ENCODE results near the gene PEX11G. TPM values are rescaled to one million over a fixed set of nuclear protein-coding genes. Genes with fewer than 3 reads are reported as not detected.

The PEX11G gene
- polyA plus RNA-seq, 1 experiment: 3.8 TPM

DNA sequence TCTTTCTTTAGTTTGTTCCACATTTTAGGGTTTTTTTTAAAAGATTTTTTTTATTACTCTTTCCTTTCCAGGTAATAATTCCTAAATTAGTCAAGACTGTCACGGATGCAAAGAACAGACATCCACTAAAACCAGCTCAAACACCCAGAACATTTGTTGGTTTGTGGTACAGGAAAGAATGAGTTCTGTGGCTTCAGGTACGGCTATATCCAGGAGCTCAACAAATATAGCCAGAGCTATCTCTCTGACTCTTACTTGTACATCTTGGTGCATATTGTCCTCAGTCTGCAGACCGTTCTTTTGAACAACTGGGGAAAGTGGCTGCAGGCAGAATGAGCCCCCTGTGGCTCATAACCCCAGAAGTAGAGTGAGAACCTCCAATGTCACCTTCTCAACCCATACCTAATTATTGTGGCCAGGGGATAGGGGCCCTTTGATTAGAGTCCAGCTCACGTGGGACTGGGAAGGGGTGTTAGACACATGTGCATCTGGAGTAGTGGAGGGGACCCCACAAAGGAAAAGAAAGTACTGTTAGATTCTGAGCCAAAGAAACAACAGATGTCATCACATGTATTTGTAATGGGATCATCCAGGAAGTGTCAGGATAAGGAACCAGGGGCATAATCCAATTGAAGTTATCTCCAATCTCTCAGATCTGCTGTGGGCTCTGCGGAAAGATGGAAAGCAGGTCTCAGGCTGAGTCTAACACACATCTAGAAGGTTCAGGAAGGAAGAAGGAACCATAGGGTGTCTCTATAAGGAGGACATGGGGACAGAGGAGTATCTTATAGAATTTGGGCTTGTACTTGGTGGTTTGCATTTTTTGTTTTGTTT, 25.2 kb upstream of the PEX11G start:
- H3K27me3 ChIP-seq (ENCODE audit: control insufficient read depth, insufficient read depth, low read length): no peaks in the 10 kb centered on the region; the same call in 1 of the 2 replicates
- H3K4me3 ChIP-seq (ENCODE audit: low read depth, low read length): no peak overlapping the region
- DNase-seq (ENCODE audit: low read depth): no peak
- TF ChIP-seq, protein P1, sequence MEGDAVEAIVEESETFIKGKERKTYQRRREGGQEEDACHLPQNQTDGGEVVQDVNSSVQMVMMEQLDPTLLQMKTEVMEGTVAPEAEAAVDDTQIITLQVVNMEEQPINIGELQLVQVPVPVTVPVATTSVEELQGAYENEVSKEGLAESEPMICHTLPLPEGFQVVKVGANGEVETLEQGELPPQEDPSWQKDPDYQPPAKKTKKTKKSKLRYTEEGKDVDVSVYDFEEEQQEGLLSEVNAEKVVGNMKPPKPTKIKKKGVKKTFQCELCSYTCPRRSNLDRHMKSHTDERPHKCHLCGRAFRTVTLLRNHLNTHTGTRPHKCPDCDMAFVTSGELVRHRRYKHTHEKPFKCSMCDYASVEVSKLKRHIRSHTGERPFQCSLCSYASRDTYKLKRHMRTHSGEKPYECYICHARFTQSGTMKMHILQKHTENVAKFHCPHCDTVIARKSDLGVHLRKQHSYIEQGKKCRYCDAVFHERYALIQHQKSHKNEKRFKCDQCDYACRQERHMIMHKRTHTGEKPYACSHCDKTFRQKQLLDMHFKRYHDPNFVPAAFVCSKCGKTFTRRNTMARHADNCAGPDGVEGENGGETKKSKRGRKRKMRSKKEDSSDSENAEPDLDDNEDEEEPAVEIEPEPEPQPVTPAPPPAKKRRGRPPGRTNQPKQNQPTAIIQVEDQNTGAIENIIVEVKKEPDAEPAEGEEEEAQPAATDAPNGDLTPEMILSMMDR (IDR thresholded peaks at IDR 0.05; ENCODE audit: insufficient read depth, low read depth, low read length): no peak
- CTCF ChIA-PET: no interaction called here
- POLR2A ChIA-PET: no interaction called here
- H3K36me3 ChIP-seq (ENCODE audit: control insufficient read depth, insufficient read depth, low read length): no peaks in the 10 kb centered on the region

DNA sequence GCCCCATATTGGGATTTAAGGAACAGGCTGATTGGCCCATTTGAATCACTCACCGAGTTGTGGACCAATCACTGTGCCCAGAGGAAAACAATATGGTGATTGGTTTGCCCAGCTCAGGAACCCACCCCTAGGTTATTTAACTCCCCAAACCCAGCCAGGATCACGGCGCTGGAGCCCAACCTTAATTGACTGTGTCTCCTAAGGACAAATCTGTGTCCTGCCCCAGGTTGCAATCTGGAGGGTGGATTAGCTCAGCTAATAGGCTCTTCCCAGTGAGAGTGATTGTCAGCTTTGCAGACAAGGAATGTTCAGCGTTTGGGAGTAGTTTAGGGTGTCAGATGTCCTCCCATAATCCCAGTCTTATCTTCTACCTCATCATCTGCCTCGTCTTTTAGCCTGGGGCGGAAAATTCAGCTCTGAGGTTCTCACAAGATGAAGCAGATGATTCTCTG, 23.6 kb upstream of the PEX11G start:
- Histone ChIP-seq H3K4me3 (ENCODE audit: low read depth, low read length) (no peak overlapping the region), H3K27me3 (ENCODE audit: control insufficient read depth, insufficient read depth, low read length) (no peaks in the 10 kb centered on the region; the same call in 1 of the 2 replicates), H3K36me3 (ENCODE audit: control insufficient read depth, insufficient read depth, low read length) (no peaks in the 10 kb centered on the region)
- DNase-seq (ENCODE audit: low read depth): no peak
- ChIA-PET POLR2A (no interaction called here), CTCF (interaction anchor here (1.0 kb wide), 1 partner anchor 8 kb away, joined by 3 read pairs; no protein-coding TSS in a partner anchor)
- TF ChIP-seq, protein P1 (IDR thresholded peaks at IDR 0.05; ENCODE audit: insufficient read depth, low read depth, low read length): no peak

DNA sequence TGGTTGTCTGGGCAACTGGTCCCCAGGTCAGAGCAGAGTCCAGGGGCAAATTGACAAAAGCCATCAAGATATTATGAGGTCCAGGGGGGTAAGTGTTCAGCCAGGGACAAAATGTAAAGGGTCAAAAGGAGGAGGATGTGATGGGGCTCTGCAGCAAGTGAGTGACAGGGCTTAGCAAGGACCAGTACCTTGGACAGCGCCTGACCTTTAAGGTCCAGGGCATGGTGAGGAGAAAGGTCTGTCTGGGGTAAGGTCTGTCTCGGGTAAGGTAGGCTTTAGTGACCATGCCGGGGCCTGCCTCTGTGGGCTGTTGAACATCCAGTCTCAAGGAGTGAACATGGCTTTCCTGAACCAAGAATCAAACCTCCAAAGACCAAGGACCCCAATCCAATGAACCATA, 20.8 kb upstream of the PEX11G start:
- no peak for DNase-seq (ENCODE audit: low read depth)
- TF ChIP-seq, protein P1 (IDR thresholded peaks at IDR 0.05; ENCODE audit: insufficient read depth, low read depth, low read length): no peak
- Histone ChIP-seq H3K4me3 (ENCODE audit: low read depth, low read length) (no peak overlapping the region), H3K36me3 (ENCODE audit: control insufficient read depth, insufficient read depth, low read length) (no peaks in the 10 kb centered on the region), H3K27me3 (ENCODE audit: control insufficient read depth, insufficient read depth, low read length) (no peaks in the 10 kb centered on the region; the same call in 1 of the 2 replicates)
- ChIA-PET POLR2A (no interaction called here), CTCF (interaction anchor here (0.9 to 1.1 kb wide), 2 partner anchors 12 to 127 kb away, joined by 3 to 4 read pairs; a partner anchor contains a TSS)

DNA sequence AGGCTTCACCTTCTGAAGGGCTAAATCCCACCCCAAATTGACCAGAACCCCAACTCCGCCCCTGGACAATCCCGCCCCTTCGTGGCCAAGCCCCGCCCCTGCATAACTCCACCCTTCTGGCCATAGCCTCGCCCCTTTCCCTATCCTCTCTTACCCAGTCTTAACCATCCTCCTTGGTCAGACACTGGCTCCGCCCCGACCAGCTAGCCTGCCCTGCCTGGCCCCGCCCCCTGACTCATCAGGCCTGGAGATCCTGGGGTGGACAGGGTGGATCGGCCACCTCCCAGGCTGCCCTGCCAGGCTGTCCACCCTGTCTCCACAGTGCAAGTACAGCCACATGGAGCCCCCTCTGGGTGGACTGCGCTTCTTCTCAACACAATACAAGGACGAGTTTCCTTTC, 19.0 kb upstream of the PEX11G start:
- DNase-seq (ENCODE audit: low read depth): no peak
- CTCF ChIA-PET: interaction anchor here (0.6 to 2.5 kb wide), 2 partner anchors 11 to 39 kb away, joined by 3 to 14 read pairs; a partner anchor contains a TSS
- no peak overlapping the region for H3K4me3 ChIP-seq (ENCODE audit: low read depth, low read length)
- no peaks in the 10 kb centered on the region for H3K36me3 ChIP-seq (ENCODE audit: control insufficient read depth, insufficient read depth, low read length)
- no peaks in the 10 kb centered on the region; the same call in 1 of the 2 replicates for H3K27me3 ChIP-seq (ENCODE audit: control insufficient read depth, insufficient read depth, low read length)
- POLR2A ChIA-PET: no interaction called here
- TF ChIP-seq, protein P1 (IDR thresholded peaks at IDR 0.05; ENCODE audit: insufficient read depth, low read depth, low read length): no peak
